ENCODE results near the gene COMMD4. TPM values are rescaled to one million over a fixed set of nuclear protein-coding genes. Genes with fewer than 3 reads are reported as not detected.

COMMD4 gene
- total and polyA plus RNA-seq, 10 of the 15 experiments (the other 5 are each of a cell fraction or from before 2014, with no cell fraction given) = 14.5 to 118 (median 75.3) TPM

DNA sequence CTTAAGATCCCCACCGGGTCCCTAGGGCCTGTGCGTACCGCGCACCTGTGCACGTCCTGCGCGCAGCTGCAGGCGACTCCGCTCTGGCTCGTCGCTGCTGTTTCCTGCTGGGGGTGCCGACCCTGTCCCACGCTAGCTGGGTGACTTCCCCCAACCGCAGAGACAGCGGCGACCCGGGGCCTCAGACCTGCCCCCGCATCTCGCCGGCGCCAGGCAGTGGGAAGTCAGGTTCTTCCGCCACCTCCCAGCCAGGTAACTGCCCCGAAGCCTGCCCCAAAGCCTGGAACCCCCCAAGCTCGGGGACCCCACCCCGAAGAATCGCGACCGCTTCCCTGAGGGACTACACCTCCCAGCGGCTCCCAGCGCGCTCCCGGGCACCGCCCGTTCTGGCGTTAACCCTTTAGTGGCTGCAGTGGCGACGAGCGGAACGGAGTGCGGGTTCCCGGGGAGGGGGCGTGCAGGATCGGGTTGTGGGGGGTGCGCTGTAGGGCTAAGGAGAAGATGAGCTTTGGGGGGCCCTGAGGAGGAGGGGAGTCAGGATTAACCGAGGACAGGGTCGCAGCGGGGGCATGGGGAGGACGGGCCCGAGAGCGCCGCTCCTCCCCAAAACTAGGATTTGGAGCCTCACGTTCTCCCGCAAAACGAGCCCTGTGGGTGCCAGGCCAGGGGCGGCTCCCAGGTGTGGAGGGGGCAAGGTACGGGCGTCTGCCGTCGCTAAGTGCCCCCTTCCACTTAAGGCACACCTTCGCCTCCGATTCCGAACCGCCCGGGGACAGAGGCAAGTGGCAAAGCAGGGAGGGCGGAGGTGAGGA lies 11.6 kb downstream of the COMMD4 start (continued):
- TF ChIP-seq, protein P1, sequence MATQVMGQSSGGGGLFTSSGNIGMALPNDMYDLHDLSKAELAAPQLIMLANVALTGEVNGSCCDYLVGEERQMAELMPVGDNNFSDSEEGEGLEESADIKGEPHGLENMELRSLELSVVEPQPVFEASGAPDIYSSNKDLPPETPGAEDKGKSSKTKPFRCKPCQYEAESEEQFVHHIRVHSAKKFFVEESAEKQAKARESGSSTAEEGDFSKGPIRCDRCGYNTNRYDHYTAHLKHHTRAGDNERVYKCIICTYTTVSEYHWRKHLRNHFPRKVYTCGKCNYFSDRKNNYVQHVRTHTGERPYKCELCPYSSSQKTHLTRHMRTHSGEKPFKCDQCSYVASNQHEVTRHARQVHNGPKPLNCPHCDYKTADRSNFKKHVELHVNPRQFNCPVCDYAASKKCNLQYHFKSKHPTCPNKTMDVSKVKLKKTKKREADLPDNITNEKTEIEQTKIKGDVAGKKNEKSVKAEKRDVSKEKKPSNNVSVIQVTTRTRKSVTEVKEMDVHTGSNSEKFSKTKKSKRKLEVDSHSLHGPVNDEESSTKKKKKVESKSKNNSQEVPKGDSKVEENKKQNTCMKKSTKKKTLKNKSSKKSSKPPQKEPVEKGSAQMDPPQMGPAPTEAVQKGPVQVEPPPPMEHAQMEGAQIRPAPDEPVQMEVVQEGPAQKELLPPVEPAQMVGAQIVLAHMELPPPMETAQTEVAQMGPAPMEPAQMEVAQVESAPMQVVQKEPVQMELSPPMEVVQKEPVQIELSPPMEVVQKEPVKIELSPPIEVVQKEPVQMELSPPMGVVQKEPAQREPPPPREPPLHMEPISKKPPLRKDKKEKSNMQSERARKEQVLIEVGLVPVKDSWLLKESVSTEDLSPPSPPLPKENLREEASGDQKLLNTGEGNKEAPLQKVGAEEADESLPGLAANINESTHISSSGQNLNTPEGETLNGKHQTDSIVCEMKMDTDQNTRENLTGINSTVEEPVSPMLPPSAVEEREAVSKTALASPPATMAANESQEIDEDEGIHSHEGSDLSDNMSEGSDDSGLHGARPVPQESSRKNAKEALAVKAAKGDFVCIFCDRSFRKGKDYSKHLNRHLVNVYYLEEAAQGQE (IDR thresholded peaks at IDR 0.05; ENCODE audit: low read depth, low read length) = no peak
- no peak for TF ChIP-seq FOXK2 (IDR thresholded peaks at IDR 0.05)
- TF ChIP-seq SMAD5 (IDR thresholded peaks at IDR 0.05; ENCODE audit: low read depth) = no peak
- TF ChIP-seq SMC3 (IDR thresholded peaks at IDR 0.05; ENCODE audit: borderline replicate concordance, low read length) = no peak
- no peak for TF ChIP-seq SMARCA5 (IDR thresholded peaks at IDR 0.05)
- TF ChIP-seq RAD51 (IDR thresholded peaks at IDR 0.05) = no peak
- TF ChIP-seq, protein P2, sequence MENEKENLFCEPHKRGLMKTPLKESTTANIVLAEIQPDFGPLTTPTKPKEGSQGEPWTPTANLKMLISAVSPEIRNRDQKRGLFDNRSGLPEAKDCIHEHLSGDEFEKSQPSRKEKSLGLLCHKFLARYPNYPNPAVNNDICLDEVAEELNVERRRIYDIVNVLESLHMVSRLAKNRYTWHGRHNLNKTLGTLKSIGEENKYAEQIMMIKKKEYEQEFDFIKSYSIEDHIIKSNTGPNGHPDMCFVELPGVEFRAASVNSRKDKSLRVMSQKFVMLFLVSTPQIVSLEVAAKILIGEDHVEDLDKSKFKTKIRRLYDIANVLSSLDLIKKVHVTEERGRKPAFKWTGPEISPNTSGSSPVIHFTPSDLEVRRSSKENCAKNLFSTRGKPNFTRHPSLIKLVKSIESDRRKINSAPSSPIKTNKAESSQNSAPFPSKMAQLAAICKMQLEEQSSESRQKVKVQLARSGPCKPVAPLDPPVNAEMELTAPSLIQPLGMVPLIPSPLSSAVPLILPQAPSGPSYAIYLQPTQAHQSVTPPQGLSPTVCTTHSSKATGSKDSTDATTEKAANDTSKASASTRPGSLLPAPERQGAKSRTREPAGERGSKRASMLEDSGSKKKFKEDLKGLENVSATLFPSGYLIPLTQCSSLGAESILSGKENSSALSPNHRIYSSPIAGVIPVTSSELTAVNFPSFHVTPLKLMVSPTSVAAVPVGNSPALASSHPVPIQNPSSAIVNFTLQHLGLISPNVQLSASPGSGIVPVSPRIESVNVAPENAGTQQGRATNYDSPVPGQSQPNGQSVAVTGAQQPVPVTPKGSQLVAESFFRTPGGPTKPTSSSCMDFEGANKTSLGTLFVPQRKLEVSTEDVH (IDR thresholded peaks at IDR 0.05; ENCODE audit: low read depth, partially characterized antibody) = no peak
- TF ChIP-seq, protein P3, sequence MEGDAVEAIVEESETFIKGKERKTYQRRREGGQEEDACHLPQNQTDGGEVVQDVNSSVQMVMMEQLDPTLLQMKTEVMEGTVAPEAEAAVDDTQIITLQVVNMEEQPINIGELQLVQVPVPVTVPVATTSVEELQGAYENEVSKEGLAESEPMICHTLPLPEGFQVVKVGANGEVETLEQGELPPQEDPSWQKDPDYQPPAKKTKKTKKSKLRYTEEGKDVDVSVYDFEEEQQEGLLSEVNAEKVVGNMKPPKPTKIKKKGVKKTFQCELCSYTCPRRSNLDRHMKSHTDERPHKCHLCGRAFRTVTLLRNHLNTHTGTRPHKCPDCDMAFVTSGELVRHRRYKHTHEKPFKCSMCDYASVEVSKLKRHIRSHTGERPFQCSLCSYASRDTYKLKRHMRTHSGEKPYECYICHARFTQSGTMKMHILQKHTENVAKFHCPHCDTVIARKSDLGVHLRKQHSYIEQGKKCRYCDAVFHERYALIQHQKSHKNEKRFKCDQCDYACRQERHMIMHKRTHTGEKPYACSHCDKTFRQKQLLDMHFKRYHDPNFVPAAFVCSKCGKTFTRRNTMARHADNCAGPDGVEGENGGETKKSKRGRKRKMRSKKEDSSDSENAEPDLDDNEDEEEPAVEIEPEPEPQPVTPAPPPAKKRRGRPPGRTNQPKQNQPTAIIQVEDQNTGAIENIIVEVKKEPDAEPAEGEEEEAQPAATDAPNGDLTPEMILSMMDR (IDR thresholded peaks at IDR 0.05 in 2 of 3, conservative IDR thresholded peaks at IDR 0.05 in 1 of 3; ENCODE audit: control insufficient read depth in 2 of 3, extremely low read depth in 1 of 3, insufficient read depth in 1 of 3, low read depth in 3 of 3, low read length in 3 of 3) = no peak
- TF ChIP-seq BCL11A (IDR thresholded peaks at IDR 0.05; ENCODE audit: low read depth, low read length) = no peak
- TF ChIP-seq IRF4 (IDR thresholded peaks at IDR 0.05; ENCODE audit: low read depth, low read length) = no peak
- TF ChIP-seq, protein P4, sequence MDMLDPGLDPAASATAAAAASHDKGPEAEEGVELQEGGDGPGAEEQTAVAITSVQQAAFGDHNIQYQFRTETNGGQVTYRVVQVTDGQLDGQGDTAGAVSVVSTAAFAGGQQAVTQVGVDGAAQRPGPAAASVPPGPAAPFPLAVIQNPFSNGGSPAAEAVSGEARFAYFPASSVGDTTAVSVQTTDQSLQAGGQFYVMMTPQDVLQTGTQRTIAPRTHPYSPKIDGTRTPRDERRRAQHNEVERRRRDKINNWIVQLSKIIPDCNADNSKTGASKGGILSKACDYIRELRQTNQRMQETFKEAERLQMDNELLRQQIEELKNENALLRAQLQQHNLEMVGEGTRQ (IDR thresholded peaks at IDR 0.05; ENCODE audit: borderline replicate concordance, low read depth, low read length) = no peak
- no peak for TF ChIP-seq TARDBP (IDR thresholded peaks at IDR 0.05; ENCODE audit: borderline replicate concordance)
- TF ChIP-seq NFYA (IDR thresholded peaks at IDR 0.05; ENCODE audit: borderline replicate concordance, low read depth, low read length) = no peak
- TF ChIP-seq STAT1 (conservative IDR thresholded peaks at IDR 0.05) = no peak
- no peak for TF ChIP-seq POLR2AphosphoS2 (IDR thresholded peaks at IDR 0.05; ENCODE audit: low read depth, low read length)
- TF ChIP-seq NRF1 (conservative IDR thresholded peaks at IDR 0.05; ENCODE audit: low read depth, low read length) = no peak
- TF ChIP-seq, protein P5, sequence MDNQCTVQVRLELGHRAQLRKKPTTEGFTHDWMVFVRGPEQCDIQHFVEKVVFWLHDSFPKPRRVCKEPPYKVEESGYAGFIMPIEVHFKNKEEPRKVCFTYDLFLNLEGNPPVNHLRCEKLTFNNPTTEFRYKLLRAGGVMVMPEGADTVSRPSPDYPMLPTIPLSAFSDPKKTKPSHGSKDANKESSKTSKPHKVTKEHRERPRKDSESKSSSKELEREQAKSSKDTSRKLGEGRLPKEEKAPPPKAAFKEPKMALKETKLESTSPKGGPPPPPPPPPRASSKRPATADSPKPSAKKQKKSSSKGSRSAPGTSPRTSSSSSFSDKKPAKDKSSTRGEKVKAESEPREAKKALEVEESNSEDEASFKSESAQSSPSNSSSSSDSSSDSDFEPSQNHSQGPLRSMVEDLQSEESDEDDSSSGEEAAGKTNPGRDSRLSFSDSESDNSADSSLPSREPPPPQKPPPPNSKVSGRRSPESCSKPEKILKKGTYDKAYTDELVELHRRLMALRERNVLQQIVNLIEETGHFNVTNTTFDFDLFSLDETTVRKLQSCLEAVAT (IDR thresholded peaks at IDR 0.05) = 0 out of 2 replicates have a peak, but pooled peaks have one; percentile 22
- no peak for TF ChIP-seq FOS (IDR thresholded peaks at IDR 0.05; ENCODE audit: borderline replicate concordance, extremely low read depth, insufficient read length)
- TF ChIP-seq TCF3 (IDR thresholded peaks at IDR 0.05; ENCODE audit: borderline replicate concordance, insufficient read depth, low read depth, low read length) = no peak
- TF ChIP-seq HDAC2 (IDR thresholded peaks at IDR 0.05) = no peak

Measured in GM12878 (cell line).